Activated gamma-delta T cell treated with anti-CD3 and anti-CD28 coated beads, Interleukin-2, amount 50 U/mL, for 16 hours (primary cell): ENCODE data around the gene C21orf91.

Experiments
- DNase-seq: peaks from one replicate; pipeline ENCODE4 v3.0.0-alpha.2; 2020; ENCODE audit warnings: low read depth

C21orf91 gene

GRCh38 chr21:17797967-17798366 lies 21.2 kb downstream of the C21orf91 start:
- DNase-seq = no peak

DNA sequence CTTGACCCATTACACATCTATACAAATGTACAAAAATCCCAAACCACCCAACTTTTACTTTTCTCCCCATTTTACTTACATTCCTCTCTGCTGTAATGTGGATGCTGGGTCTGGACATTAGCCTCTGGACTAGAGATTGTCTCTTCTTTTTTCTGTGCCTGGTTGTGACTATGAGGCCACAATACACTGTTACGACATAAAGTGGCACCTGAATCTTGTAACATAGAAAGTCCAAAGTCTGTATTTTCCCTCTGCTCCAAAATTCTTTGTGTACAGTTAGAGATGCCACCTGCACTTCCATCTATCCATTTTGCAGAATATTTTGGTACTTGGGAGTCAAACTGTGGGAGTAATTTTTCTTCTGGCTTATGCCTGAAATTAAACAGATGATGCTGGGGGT lies 22.7 kb downstream of the C21orf91 start:
- no peak for DNase-seq

- DNase-seq = no peak
Observed at GRCh38 chr21:17796037-17796403, 23.1 kb downstream of the C21orf91 start.

DNA sequence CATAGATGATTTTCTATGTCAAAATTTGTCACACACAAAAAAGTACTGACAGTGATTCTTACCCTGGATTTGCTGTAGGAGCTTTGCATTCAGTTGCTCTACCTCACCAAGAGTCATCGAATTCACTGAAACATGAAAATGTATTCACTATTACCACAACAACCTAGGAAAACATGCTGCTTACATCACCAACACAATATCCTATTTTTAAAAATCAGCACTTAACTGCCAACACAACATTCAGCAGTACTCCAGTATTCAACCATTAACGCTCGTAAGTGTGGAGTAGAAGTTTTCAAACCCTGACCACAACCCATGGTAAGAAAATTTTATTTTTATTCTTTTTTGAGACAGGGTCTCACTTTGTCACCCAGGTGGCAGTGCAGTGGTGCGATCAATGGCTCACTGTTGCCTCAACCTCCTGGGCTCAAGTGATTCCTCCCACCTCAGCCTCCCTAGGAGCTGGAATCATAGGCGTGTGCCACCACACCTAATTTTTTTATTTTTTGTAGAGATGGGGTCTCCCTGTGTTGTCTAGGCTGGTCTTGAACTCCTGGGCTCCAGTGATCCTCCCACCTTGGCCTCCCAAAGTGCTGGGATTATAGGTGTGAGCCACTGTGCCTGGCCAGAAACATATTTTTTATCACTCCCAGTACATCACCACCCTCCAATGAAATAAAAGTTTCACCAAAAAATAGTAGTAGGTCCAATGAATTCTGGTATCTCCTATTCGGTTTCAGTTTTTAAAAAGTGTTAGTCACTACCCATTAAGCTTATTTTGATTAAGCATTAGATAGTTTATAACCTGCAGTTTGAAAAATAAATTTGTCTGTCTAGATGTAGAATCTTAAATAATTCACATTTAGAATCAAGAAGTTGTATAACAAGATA lies 23.8 kb downstream of the C21orf91 start:
- DNase-seq = no peak

GRCh38 chr21:17794518-17795145 lies 24.5 kb downstream of the C21orf91 start:
- DNase-seq = no peak

DNA sequence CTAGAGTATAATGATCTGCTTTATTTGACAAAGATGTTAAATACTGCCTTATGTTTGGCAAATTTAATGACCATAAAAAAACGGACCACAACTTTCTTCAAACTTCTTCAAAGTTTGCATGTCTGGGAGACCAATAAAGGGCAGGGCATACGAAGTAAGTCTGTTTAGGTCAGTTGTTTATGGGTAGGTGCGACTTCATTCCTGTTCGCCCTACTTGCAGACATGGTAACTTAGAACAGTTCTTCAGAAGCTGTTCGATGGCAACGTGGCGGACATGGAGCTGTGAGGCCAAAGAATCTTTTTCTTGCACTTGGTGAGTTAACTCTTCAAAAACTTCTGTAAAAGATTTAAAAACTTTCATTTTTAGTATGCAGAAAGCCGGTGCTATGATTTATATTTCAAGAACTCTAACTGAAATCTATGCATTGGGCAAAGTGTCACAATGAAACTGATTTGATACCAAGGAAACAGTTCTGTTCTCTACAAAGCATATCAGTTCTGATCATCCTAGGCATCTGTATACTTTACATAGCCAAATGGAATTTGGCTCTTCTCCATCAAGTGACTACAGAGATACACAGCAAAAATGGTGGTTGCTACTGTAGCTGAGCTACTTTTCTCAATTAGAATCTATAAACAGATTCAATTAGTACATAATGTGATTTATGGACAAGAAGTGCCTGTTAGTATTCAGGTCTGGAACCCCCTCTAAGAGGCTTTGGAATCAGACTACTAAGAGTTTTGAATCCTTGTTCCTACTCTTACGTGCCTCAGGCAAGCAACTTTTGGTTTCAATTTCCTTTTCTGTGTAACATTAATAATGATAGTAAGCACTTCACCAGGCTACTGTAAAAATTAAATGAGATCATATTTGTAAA lies 25.7 kb downstream of the C21orf91 start:
- DNase-seq = no peak

DNA sequence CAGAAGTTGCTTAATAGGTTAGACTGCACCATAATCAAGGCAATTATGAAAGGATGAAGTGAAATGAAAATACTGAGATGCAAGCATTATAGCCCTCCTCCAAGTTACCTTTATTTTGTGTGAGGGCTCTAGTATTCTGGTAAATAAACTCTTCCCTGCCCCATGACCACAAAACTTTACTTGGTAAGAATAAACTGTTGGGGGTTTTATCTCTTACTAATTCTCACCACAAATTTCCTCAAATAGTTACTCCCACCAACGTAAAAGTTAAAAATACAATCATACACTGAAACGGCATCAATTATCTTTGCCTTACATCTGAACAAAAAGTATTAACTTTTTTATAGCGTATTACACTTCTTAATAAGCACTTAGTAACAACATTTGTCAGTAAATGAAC lies 29.5 kb downstream of the C21orf91 start:
- DNase-seq = no peak

DNA sequence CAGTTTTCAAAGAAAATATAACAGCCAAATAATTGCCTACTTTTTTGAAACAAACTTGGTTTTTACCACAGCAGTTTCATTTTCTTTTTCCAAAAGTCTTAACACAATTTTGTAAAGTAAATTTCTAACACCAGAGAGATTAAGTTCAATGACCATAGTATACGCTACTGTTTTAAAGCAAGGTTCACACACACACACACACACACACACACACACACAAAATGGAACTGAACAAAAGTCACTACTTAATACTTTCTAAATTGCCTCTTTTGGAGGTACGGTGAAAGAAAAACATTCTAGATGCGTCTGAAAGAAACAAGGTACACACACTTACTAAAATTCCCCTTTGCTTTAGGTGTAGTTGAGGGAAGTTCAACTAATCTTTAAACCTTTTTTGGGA lies 30.1 kb downstream of the C21orf91 start:
- DNase-seq = no peak

- DNase-seq = no peak
Observed at GRCh38 chr21:17786851-17787181, 32.3 kb downstream of the C21orf91 start.

DNA sequence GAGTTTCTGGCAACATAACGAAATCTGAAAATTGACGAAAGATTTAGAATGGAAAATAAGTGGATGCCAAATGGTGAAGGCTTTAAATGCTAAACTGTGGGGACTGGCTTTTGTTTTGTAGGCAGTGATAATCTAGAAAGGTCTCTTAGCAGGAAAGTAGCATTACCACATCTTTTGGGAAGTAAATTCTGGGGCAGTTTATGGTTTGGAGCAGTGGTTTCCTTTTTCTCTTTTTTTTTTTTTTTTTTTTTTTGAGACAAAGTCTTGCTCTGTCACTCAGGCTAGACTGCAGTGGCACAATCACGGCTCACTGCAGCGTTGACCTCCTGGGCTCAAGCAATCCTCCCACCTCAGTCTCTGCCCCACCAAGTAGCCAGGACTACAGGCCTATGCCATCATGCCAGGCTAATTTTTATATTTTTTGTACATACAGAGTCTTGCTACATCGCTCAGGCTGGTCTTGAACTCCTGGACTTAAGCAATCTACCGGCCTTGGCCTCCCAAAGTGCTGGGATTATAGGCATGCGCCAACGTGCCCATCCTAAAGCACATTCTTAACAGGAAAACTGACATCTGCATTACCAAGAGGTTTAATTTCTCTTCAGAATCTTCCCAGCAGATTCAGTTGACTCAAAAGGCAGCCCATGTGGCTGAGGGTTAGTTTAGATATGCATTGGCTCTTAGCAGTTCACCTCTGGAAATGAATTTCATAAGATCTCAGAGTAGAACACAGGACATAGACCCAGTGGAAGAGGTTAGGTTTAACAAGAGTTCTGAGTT lies 32.9 kb downstream of the C21orf91 start:
- no peak for DNase-seq

DNA sequence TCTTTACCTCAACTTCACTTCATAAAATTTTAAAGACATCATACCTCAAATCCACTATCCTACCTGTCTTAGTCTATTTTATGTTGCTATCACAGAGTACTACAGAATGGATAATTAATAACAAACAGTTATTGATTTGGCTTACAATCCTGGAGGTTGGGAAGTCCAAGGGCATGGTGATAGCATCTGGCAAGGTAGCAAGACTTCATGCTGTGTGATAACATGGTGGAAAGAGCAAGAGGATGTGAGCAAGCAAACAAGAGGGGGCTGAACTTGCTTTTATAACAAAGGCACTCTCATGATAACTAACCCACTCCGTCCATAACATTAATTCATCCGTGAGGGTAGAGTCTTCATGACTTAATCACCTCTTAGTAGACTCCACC lies 33.8 kb downstream of the C21orf91 start:
- DNase-seq = no peak

DNA sequence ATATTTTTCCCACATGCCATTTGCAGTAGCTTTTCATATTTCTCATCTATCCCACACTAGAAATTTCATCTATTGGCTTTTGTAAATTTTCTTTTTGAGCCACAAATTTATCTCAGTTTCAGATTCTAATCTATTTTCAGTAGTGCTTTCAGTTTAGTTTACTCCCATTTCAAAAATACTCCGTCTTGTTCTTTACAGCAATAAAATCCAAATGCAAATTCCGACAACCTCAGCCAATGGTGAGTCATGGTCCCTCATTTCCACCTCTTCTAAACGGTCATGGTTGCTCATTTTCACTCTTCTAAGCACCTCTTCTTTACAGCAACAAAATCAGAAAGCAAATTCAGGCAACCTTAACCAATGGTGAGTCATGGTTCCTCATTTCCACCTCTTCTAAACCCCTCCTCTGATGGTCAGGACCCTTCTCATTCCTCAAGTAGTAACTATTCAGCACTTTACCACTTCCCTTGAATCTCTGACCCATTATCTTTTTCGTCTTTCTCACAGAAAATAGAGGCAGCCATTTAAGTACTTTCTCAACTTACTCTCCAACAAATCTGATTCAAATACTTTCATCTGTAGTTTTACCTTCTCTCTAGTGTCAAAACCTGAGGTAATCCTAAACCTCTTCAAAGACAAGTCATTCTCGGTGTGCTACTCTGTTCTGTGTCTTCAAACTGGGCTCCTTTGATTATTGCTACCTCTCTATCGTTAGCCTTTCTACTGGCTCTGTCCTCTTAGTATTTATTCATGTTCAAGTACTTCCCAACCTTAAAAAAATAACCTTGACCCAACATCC lies 34.4 kb downstream of the C21orf91 start:
- no peak for DNase-seq

DNA sequence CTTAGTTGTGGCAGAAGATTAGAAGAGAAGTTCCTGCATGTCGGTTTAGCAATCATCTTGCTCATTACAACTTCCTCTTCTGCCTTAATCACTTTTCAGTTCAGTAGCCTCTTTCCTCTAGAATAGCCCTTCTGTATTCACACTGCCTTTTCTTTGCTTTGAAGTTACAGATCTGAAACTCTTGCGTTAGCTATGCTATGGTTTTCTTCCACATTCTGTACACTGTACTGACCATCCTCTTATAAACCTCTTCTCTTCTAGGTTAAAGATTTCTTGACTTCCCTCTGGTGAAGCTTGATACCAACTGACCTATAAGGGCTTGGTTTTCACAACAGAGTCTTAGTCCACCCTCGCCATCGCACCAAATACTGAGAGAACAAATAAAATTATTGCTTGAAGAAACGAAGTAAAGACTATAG lies 35.0 kb downstream of the C21orf91 start:
- DNase-seq = no peak

- no peak for DNase-seq
Observed at GRCh38 chr21:17783481-17784179, 35.5 kb downstream of the C21orf91 start.

GRCh38 chr21:17783003-17783402 lies 36.2 kb downstream of the C21orf91 start:
- no peak for DNase-seq

DNA sequence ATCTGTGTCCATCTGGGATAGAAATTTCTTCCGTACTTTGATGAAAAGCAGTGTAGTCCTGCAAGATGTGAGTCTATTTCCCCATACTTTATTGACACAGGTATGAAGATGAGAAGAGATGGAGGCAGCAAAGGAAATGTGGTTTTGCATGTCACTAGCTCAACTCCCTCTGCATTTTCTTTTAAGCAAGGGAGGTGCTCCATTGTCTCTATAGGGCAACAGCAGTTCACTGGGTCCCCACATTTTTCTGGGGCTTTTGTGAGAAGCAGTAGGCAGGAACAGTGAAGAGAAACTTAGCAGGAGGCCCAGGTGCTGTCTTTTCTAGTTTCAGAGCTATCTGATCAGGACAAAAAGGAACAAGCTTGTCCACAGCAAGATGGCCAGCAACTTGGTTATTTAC lies 37.1 kb downstream of the C21orf91 start:
- DNase-seq = no peak

- DNase-seq = no peak
Observed at GRCh38 chr21:17781524-17781923, 37.6 kb downstream of the C21orf91 start.

DNA sequence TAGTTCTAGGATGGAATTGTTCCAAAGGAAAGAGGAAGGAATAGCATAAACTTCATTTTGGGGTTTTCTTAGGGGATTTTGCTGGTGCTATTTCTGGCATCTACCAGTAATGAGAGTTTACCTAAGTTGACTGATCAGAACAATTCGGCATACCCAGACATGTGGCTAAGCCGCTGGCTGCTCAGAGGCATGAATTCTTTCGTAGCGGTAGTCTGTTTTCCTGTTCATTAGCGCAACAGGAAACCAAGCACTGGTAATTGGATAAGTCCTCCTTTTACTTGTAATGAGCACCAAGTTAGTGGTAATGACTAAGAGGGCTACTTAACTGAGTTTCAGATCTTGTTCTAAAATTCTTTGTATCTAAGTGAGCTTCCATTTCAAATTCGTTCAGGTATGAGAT lies 38.6 kb downstream of the C21orf91 start:
- no peak for DNase-seq

DNA sequence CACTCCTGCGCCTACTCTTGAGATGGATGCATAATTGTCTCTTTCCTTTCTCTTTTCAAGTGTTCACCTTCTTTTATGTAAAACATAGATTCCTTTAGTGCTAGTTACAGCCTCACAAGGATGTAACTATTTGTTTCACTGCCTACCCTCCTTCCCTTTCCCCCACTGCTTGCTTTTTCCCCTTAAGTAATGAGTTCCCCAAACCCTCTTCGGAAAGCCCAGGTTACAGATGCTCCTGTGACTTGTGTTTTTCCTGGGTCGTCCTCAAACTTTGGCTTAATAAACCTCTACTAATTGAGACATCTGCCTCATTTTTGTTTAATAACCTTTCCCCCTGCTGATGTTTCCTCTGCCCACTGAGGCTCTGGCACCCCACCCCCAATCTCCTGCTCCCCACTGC lies 39.2 kb downstream of the C21orf91 start:
- no peak for DNase-seq

GRCh38 chr21:17779496-17779895 lies 39.7 kb downstream of the C21orf91 start:
- DNase-seq = no peak
